Caco-2 (cell line): Measurements from ENCODE around the gene NKAIN2. TPM values are rescaled to one million over a fixed set of nuclear protein-coding genes. Genes with fewer than 3 reads are reported as not detected.

Experiments used
- BruUV-seq: library from RNA; stranded (reverse); fragments of 400-500 nt; replicated peaks from 2 replicates; lab custom pipeline; 2021; lab: Mats Ljungman, UMichigan
- CTCF ChIA-PET: fragments of 300-600 bp; sonication (Branson Sonifier 250); formaldehyde crosslinking; loops from one replicate; lab custom pipeline; 2022; ENCODE audit warnings: antibody characterized with exemption; lab: Charles Lee
- POLR2A ChIA-PET: fragments of 300-600 bp; sonication (Branson Sonifier 250); formaldehyde crosslinking; loops from one replicate; lab custom pipeline; 2022; ENCODE audit warnings: antibody characterized with exemption; lab: Charles Lee
- DNase-seq, 2 experiments: peaks; one replicate each; pipeline versions ENCODE4 v3.0.0 to v3.0.0-alpha.2; 2020 to 2022
- H3K27me3 ChIP-seq: replicated peaks from 2 replicates; pipeline ENCODE4 v1.6.0; 2011; ENCODE audit warnings: low read length; ENCODE audit not compliant: control insufficient read depth, insufficient read depth
- H3K36me3 ChIP-seq: 2 replicates; pipeline ENCODE4 v1.5.1; 2011; ENCODE audit warnings: low read length; ENCODE audit not compliant: control insufficient read depth, insufficient read depth
- H3K4me1 ChIP-seq: fragments of 250-450 bp; sonication (Bioruptor Pico); 2 replicates; pipeline ENCODE4 v1.5.1; 2020; ENCODE audit warnings: mild to moderate bottlenecking
- H3K4me3 ChIP-seq: 2 replicates; pipeline ENCODE4 v1.5.1; 2011; ENCODE audit warnings: low read depth, mild to moderate bottlenecking, control low read depth, low read length
- H3K9me3 ChIP-seq: fragments of 250-450 bp; sonication (Bioruptor Pico); 2 replicates; pipeline ENCODE4 v1.5.1; 2020; ENCODE audit warnings: mild to moderate bottlenecking, moderate library complexity
- H3K27ac Mint-ChIP-seq: one replicate; pipeline ENCODE4 v1.8.0; 2022; ENCODE audit warnings: mixed read lengths; ENCODE audit not compliant: unreplicated experiment
- H3K27me3 Mint-ChIP-seq: one replicate; pipeline ENCODE4 v1.8.0; 2022; ENCODE audit warnings: mixed read lengths; ENCODE audit not compliant: insufficient read depth, unreplicated experiment
- H3K36me3 Mint-ChIP-seq: one replicate; pipeline ENCODE4 v1.8.0; 2022; ENCODE audit warnings: mild to moderate bottlenecking, mixed read lengths; ENCODE audit not compliant: insufficient read depth, unreplicated experiment
- H3K4me1 Mint-ChIP-seq: one replicate; pipeline ENCODE4 v1.8.0; 2022; ENCODE audit warnings: low read depth, mixed read lengths; ENCODE audit not compliant: unreplicated experiment
- H3K4me3 Mint-ChIP-seq: one replicate; pipeline ENCODE4 v1.8.0; 2022; ENCODE audit warnings: mild to moderate bottlenecking, moderate library complexity, mixed read lengths; ENCODE audit not compliant: unreplicated experiment
- H3K9me3 Mint-ChIP-seq: one replicate; pipeline ENCODE4 v1.8.0; 2022; ENCODE audit warnings: mixed read lengths; ENCODE audit not compliant: unreplicated experiment
- CTCF ChIP-seq, 2 experiments: fragments of 200-600 bp in 1 of 2; IDR thresholded peaks; 1 replicate in 1 of 2; 2 replicates in 1 of 2; pipeline versions ENCODE4 v1.5.1 to v1.8.0; 2011 to 2022; ENCODE audit warnings: antibody characterized with exemption in 1 of 2, control low read depth in 1 of 2, inconsistent platforms in 1 of 2, low read depth in 1 of 2, low read length in 1 of 2, mild to moderate bottlenecking in 1 of 2, moderate library complexity in 1 of 2; ENCODE audit not compliant: insufficient read depth in 1 of 2, severe bottlenecking in 1 of 2, unreplicated experiment in 1 of 2
- intact Hi-C: fragments of 100-400 bp; cut with micrococcal nuclease; formaldehyde crosslinking; loops from one replicate; pipeline ENCODE4 v1.10.0; 2022; ENCODE audit not compliant: unreplicated experiment
- total RNA-seq: library from RNA; stranded (reverse); gene quantifications from 2 replicates; pipeline ENCODE4 v1.2.3, GENCODE V29; 2022

The NKAIN2 gene
- total RNA-seq, 1 experiment from 2014 or later: not detected

GRCh38 chr6:124282541-124282940, 478.9 kb downstream of the NKAIN2 start:
- no peak overlapping the region for H3K4me3 Mint-ChIP-seq
- BruUV-seq: no TSS peak
- TF ChIP-seq CTCF (IDR thresholded peaks at IDR 0.05; ENCODE audit: insufficient read depth in 1 of 2, low read depth in 1 of 2, low read length in 1 of 2, severe bottlenecking in 1 of 2, unreplicated experiment in 1 of 2): no peak
- ChIA-PET POLR2A (no interaction called here), CTCF (no interaction called here)
- no peaks in the 10 kb centered on the region for H3K4me1 ChIP-seq
- no peaks in the 10 kb centered on the region for H3K4me1 Mint-ChIP-seq
- H3K36me3 Mint-ChIP-seq: no peaks in the 10 kb centered on the region
- H3K27ac Mint-ChIP-seq: no peak overlapping the region
- no peak overlapping the region for H3K4me3 ChIP-seq
- no peaks in the 10 kb centered on the region for H3K27me3 ChIP-seq
- H3K9me3 ChIP-seq: no peaks in the 10 kb centered on the region
- H3K27me3 Mint-ChIP-seq: no peaks in the 10 kb centered on the region
- no peaks in the 10 kb centered on the region for H3K36me3 ChIP-seq
- H3K9me3 Mint-ChIP-seq: no peaks in the 10 kb centered on the region
- no peak for DNase-seq
- intact Hi-C loops: no loop called here

GRCh38 chr6:124283486-124283885, 479.8 kb downstream of the NKAIN2 start:
- no peaks in the 10 kb centered on the region for H3K4me1 Mint-ChIP-seq
- no peaks in the 10 kb centered on the region for H3K4me1 ChIP-seq
- no peaks in the 10 kb centered on the region for H3K27me3 ChIP-seq
- no peaks in the 10 kb centered on the region for H3K9me3 ChIP-seq
- BruUV-seq: no TSS peak
- no peak overlapping the region for H3K4me3 Mint-ChIP-seq
- POLR2A ChIA-PET: no interaction called here
- H3K9me3 Mint-ChIP-seq: no peaks in the 10 kb centered on the region
- intact Hi-C loops: no loop called here
- H3K4me3 ChIP-seq: no peak overlapping the region
- DNase-seq: no peak
- H3K27ac Mint-ChIP-seq: no peak overlapping the region
- H3K36me3 Mint-ChIP-seq: no peaks in the 10 kb centered on the region
- no peak for TF ChIP-seq CTCF (IDR thresholded peaks at IDR 0.05; ENCODE audit: insufficient read depth in 1 of 2, low read depth in 1 of 2, low read length in 1 of 2, severe bottlenecking in 1 of 2, unreplicated experiment in 1 of 2)
- CTCF ChIA-PET: no interaction called here
- H3K27me3 Mint-ChIP-seq: no peaks in the 10 kb centered on the region
- no peaks in the 10 kb centered on the region for H3K36me3 ChIP-seq

- Histone ChIP-seq H3K4me1 (no peaks in the 10 kb centered on the region), H3K9me3 (no peaks in the 10 kb centered on the region), H3K36me3 (no peaks in the 10 kb centered on the region), H3K27me3 (no peaks in the 10 kb centered on the region), H3K4me3 (no peak overlapping the region)
- Mint-ChIP-seq H3K4me3 (no peak overlapping the region), H3K9me3 (no peaks in the 10 kb centered on the region), H3K4me1 (no peaks in the 10 kb centered on the region), H3K36me3 (no peaks in the 10 kb centered on the region), H3K27me3 (no peaks in the 10 kb centered on the region), H3K27ac (no peak overlapping the region)
- DNase-seq: no peak
- BruUV-seq: no TSS peak
- ChIA-PET CTCF (no interaction called here), POLR2A (no interaction called here)
- TF ChIP-seq CTCF (IDR thresholded peaks at IDR 0.05; ENCODE audit: insufficient read depth in 1 of 2, low read depth in 1 of 2, low read length in 1 of 2, severe bottlenecking in 1 of 2, unreplicated experiment in 1 of 2): no peak
- intact Hi-C loops: no loop called here
These were observed 481.5 kb downstream of the NKAIN2 start for GRCh38 chr6:124285146-124285545.
